BE2C (cell line): Measurements from ENCODE around the gene CACNA1B.

Experiments
- DNase-seq: peaks from one replicate; pipeline ENCODE4 v3.0.0-alpha.2; 2020
- H3K27me3 ChIP-seq: fragments of 250-450 bp; sonication (Bioruptor Pico); 2 replicates; pipeline ENCODE4 v1.5.1; 2020; ENCODE audit warnings: mild to moderate bottlenecking
- H3K36me3 ChIP-seq: fragments of 250-450 bp; sonication (Bioruptor Pico); 2 replicates; pipeline ENCODE4 v1.5.1; 2020; ENCODE audit warnings: mild to moderate bottlenecking
- H3K4me1 ChIP-seq: fragments of 250-450 bp; sonication (Bioruptor Pico); 2 replicates; pipeline ENCODE4 v1.5.1; 2020
- H3K4me3 ChIP-seq: 2 replicates; pipeline ENCODE4 v1.5.1; 2011; ENCODE audit warnings: low read depth, low read length
- H3K9me3 ChIP-seq: fragments of 250-450 bp; sonication (Bioruptor Pico); 2 replicates; pipeline ENCODE4 v1.5.1; 2020
- CTCF ChIP-seq: IDR thresholded peaks from 2 replicates; pipeline ENCODE4 v1.5.1; 2012; ENCODE audit warnings: mild to moderate bottlenecking, low read depth, low read length

CACNA1B gene

GRCh38 chr9:138059196-138059595 lies 181.6 kb downstream of the CACNA1B start:
- TF ChIP-seq CTCF = no peak
- Histone ChIP-seq H3K4me1 (no peaks in the 10 kb centered on the region), H3K9me3 (no peaks in the 10 kb centered on the region), H3K27me3 (no peaks in the 10 kb centered on the region), H3K4me3 (no peak overlapping the region), H3K36me3 (no peaks in the 10 kb centered on the region)
- peak; percentile 0 for DNase-seq

- no peak overlapping the region for H3K4me3 ChIP-seq
- no peak for DNase-seq
- no peaks in the 10 kb centered on the region for H3K36me3 ChIP-seq
- H3K4me1 ChIP-seq = no peaks in the 10 kb centered on the region
- TF ChIP-seq CTCF = no peak
- H3K27me3 ChIP-seq = no peaks in the 10 kb centered on the region
- H3K9me3 ChIP-seq = no peaks in the 10 kb centered on the region
Observed at GRCh38 chr9:138060365-138060764, 182.8 kb downstream of the CACNA1B start.

- DNase-seq = no peak
- H3K36me3 ChIP-seq = no peaks in the 10 kb centered on the region
- H3K9me3 ChIP-seq = no peaks in the 10 kb centered on the region
- no peaks in the 10 kb centered on the region for H3K27me3 ChIP-seq
- TF ChIP-seq CTCF = no peak
- H3K4me3 ChIP-seq = no peak overlapping the region
- no peaks in the 10 kb centered on the region for H3K4me1 ChIP-seq
Observed at GRCh38 chr9:138060881-138061280, 183.3 kb downstream of the CACNA1B start.

GRCh38 chr9:138061631-138062030 lies 184.0 kb downstream of the CACNA1B start:
- TF ChIP-seq CTCF = peak; percentile 11; the same call in 1 of the 2 replicates
- no peak overlapping the region for H3K4me3 ChIP-seq
- no peaks in the 10 kb centered on the region for H3K27me3 ChIP-seq
- no peak for DNase-seq
- H3K9me3 ChIP-seq = no peaks in the 10 kb centered on the region
- H3K36me3 ChIP-seq = no peaks in the 10 kb centered on the region
- no peaks in the 10 kb centered on the region for H3K4me1 ChIP-seq

GRCh38 chr9:138062196-138062595 lies 184.6 kb downstream of the CACNA1B start:
- Histone ChIP-seq H3K9me3 (no peaks in the 10 kb centered on the region), H3K4me1 (no peaks in the 10 kb centered on the region), H3K36me3 (no peaks in the 10 kb centered on the region), H3K27me3 (no peaks in the 10 kb centered on the region), H3K4me3 (no peak overlapping the region)
- no peak for DNase-seq
- TF ChIP-seq CTCF = no peak

- Histone ChIP-seq H3K4me1 (no peaks in the 10 kb centered on the region), H3K36me3 (no peaks in the 10 kb centered on the region), H3K27me3 (no peaks in the 10 kb centered on the region), H3K9me3 (no peaks in the 10 kb centered on the region), H3K4me3 (no peak overlapping the region)
- TF ChIP-seq CTCF = no peak
- DNase-seq = no peak
Observed at GRCh38 chr9:138063033-138063432, 185.5 kb downstream of the CACNA1B start.
